Stimulated activated CD8-positive, alpha-beta memory T cell treated with anti-CD3 and anti-CD28 coated beads, Interleukin-12 subunit alpha, Interleukin-12 subunit beta, amount 100 ng/mL, for 4 hours (primary cell): Measurements from ENCODE around the gene FILIP1.

Experiments used
- DNase-seq: peaks from one replicate; pipeline ENCODE4 v3.0.0-alpha.2; 2020; ENCODE audit warnings: low read depth

Gene FILIP1

GRCh38 chr6:75379536-75379935, 114.1 kb downstream of the FILIP1 start:
- DNase-seq: no peak

- DNase-seq: no peak
These were observed 115.5 kb downstream of the FILIP1 start for GRCh38 chr6:75378101-75378500.

GRCh38 chr6:75377386-75377785, 116.2 kb downstream of the FILIP1 start:
- no peak for DNase-seq

GRCh38 chr6:75376347-75377024, 117.1 kb downstream of the FILIP1 start:
- no peak for DNase-seq

GRCh38 chr6:75374961-75375400, 118.6 kb downstream of the FILIP1 start:
- no peak for DNase-seq

- no peak for DNase-seq
These were observed 120.7 kb downstream of the FILIP1 start for GRCh38 chr6:75372884-75373283.

- no peak for DNase-seq
These were observed 123.6 kb downstream of the FILIP1 start for GRCh38 chr6:75370011-75370410.

- DNase-seq: no peak
These were observed 124.7 kb downstream of the FILIP1 start for GRCh38 chr6:75368864-75369402.

- no peak for DNase-seq
These were observed 125.3 kb downstream of the FILIP1 start for GRCh38 chr6:75368151-75368779.

GRCh38 chr6:75363304-75363703, 130.3 kb downstream of the FILIP1 start:
- DNase-seq: no peak

GRCh38 chr6:75353644-75354043, 140.0 kb downstream of the FILIP1 start:
- DNase-seq: no peak

- no peak for DNase-seq
These were observed 142.0 kb downstream of the FILIP1 start for GRCh38 chr6:75351570-75351969.

GRCh38 chr6:75350808-75351207, 142.8 kb downstream of the FILIP1 start:
- DNase-seq: no peak

- no peak for DNase-seq
These were observed 143.4 kb downstream of the FILIP1 start for GRCh38 chr6:75350156-75350555.

GRCh38 chr6:75349262-75349984, 144.2 kb downstream of the FILIP1 start:
- DNase-seq: no peak

- DNase-seq: no peak
These were observed 144.7 kb downstream of the FILIP1 start for GRCh38 chr6:75348882-75349261.

- no peak for DNase-seq
These were observed 145.5 kb downstream of the FILIP1 start for GRCh38 chr6:75347898-75348610.

- DNase-seq: no peak
These were observed 148.2 kb downstream of the FILIP1 start for GRCh38 chr6:75345413-75345812.

- no peak for DNase-seq
These were observed 149.1 kb downstream of the FILIP1 start for GRCh38 chr6:75344455-75344854.

GRCh38 chr6:75344021-75344420, 149.6 kb downstream of the FILIP1 start:
- DNase-seq: no peak

GRCh38 chr6:75337835-75338580, 155.6 kb downstream of the FILIP1 start:
- DNase-seq: no peak
